GM18873 (cell line): ENCODE data around the gene CLCN4.

ENCODE experiments used
- ATAC-seq: cut with Tn5 transposase; IDR thresholded peaks from one replicate; pipeline ENCODE4 v1.9.1; 2021; ENCODE audit warnings: mild to moderate bottlenecking, moderate library complexity, moderate number of reproducible peaks; ENCODE audit not compliant: unreplicated experiment, low FRiP score

The CLCN4 gene

GRCh38 chrX:10233173-10233572 lies 76.4 kb downstream of the CLCN4 start:
- ATAC-seq, result no peak

DNA sequence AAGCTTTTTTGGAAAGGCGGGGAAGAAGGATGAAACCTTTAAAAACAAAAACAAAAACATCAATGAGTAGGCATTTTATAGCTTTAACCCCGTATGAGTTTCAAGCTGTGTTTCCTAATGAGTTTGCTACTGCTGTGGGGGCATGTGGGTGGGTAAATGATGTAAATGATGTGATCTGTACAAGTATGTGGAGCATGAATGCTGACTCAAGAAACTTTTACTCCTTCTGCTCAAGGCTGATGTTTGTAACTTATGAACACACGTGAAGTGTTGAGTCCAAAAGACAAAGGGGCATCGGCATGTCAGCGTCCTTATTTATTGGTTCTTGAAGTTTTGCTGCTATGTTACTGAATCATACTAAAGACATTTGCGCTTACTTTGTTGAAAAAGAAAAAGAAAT lies 76.9 kb downstream of the CLCN4 start:
- ATAC-seq, result no peak

- ATAC-seq, result no peak
Measured at GRCh38 chrX:10235851-10236250, 79.1 kb downstream of the CLCN4 start.

GRCh38 chrX:10237241-10237640 lies 80.5 kb downstream of the CLCN4 start:
- ATAC-seq, result no peak

DNA sequence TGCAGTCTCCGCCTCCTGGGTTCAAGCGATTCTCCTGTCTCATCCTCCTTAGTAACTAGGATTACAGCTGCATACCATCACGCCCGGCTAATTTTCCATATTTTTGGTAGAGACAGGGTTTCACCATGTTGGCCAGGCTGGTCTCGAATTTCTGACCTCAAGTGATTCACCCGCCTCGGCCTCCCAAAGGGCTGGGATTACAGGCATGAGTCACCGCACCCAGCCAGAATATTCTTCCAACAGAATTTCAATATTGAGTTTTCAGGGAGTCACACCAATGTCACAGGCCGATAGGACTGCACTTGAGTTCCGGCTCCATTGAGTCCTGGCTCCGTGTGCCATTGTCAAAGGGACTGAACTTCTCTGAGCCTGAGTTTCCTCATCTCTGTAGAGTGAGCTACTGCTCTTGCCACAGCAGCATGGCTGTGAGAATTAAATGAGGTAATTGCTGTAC lies 82.9 kb downstream of the CLCN4 start:
- no peak for ATAC-seq

DNA sequence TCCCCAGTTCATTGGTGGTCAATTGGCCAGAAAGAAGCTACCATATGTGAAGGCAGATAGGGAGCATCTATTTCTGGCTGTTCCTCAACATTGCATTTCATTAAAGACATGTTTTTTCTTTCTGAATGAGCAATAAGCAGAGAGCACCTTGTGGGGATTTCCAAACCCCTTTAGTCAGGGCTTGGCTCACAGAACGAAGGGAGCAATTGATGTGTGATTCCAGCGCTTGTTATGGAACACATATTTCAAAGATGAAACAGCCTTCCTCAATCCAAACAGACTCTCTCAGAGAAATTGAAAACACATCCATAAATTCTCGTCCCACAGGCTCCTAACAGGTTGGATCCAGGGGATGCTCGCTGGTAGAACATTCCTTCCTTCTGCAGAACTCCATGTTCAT lies 84.1 kb downstream of the CLCN4 start:
- ATAC-seq, result no peak

- no peak for ATAC-seq
Measured at GRCh38 chrX:10242026-10242425, 85.3 kb downstream of the CLCN4 start.

DNA sequence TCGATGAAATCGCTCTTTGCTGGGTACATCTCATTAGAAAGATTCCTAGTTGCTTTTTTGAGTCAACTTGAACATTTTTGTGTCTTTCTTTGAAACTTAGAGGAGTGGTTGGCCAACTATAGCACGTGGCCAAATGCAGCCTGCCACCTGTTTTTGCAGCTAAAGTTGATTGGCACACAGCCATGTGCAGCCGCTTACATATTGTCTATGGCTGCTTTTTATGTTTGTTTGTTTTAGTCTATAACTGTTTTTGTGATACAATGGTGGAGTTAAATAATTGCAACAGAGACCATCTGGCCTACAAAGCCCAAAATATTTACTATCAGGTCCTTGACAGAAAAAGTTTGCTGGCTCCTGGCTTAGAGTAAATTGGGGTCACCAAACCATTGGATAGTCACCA lies 86.3 kb downstream of the CLCN4 start:
- ATAC-seq, result no peak

- ATAC-seq, result no peak
Measured at GRCh38 chrX:10244915-10245622, 88.3 kb downstream of the CLCN4 start.

GRCh38 chrX:10245886-10246285 lies 89.1 kb downstream of the CLCN4 start:
- no peak for ATAC-seq

DNA sequence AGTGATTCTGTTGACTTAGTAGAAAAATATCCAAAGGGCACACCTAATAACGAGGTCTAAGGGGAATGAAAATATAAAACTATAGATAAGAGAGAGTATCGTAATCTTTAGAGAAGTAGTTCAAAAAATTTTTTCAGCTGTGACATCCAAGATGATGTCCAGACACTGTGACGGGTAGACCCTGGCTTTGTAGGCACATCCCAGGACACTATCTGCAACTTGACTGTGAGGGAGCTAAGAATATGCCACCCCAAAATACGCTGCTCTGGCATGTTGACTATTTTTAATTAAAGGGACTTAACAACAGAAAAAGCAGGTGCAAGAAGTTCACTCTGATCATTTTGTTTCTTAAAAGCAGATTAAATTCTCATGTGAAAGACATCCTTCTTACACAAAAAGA lies 89.5 kb downstream of the CLCN4 start:
- ATAC-seq, result no peak

DNA sequence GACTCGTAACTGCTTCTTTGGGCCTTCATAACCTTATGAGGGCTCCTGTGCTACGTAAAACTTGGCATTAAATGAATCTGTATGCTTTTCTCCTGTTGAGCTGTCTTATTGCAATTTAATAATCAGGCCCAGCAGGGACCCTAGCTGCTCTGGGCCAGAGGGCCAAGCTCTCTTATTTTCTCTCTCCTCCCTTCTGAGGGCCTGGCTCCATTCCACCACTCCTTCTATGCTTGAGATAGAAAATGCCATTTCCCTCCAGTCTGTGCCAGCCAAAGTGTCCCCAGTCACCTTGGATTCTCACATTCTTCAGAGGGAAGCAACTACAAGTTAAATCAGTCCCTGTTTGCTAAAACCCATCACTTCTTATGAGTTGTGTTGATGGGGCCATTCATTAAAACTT lies 90.1 kb downstream of the CLCN4 start:
- no peak for ATAC-seq

- no peak for ATAC-seq
Measured at GRCh38 chrX:10254739-10255138, 98.0 kb downstream of the CLCN4 start.

DNA sequence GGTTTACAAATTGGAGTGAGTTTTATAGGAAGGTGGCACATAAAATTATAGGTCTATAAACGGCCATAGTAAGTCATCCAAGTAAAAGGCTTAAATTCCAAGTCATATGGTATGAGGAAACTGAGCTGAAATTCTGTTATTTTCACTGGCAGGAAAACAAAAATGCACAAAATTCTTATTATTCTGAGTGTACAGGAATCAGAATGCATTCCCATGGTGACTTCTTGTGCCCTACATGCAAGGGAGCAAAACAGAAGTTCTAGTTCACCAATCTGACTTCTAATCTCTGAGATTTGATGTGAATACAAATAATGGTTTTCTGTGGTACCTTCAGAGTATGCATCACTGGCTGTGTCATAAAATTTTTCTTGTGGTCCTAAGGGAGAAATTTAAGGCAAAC lies 102.9 kb downstream of the CLCN4 start:
- ATAC-seq, result no peak

DNA sequence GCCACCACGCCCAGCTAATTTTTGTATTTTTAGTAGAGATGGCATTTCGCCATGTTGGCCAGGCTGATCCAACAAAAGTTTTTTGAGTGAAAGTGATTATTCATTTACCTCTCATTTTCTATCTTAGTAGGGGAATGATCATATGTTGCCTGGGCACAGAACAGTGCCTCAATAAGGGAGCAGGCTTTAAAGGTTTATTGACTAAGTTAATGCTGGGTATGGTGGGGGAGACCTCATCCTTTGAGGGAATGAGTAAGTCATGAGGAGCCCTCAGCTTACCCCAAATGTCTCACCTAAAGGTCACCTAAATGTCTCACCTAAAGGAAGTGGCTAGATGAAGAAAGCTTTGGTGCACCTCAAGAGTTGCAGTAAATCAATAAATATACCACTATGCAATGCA lies 109.0 kb downstream of the CLCN4 start:
- no peak for ATAC-seq

DNA sequence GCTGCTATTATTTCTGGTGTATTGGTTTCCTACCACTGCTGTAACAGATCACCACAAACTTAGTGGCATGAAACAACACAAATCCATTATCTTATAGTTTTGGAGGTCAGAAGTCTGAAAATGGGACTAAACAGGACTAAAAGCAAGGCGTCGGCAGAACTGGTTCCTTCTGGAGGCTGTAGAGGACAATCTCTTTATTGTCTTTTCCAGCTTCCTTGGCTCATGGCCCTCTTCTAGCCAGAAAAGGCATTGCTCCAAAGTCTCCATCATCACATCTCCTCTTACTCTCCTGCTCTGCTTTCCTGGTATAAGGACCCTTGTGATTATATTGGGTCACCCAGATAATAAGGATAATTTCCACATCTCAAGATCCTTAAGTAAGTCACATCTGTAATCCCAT lies 121.9 kb downstream of the CLCN4 start:
- no peak for ATAC-seq

DNA sequence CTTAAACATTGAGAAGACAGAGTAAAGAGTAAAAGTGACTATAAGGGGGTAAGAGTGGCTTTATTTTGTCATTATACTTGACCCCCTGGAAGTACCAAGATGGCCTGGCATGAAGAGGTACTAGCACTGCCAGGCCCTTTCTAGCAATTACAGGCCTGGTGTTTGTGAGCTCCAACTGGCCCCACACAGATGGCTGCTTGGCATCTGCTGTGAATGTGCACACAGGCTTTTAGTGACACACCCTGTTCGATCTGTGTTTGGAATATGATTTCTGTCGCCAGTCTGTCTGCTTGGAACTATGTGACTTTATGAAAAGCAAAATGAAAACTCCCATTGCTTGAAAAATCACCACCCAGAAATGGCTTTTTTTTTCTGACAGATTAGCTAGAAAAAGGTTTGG lies 123.3 kb downstream of the CLCN4 start:
- no peak for ATAC-seq

DNA sequence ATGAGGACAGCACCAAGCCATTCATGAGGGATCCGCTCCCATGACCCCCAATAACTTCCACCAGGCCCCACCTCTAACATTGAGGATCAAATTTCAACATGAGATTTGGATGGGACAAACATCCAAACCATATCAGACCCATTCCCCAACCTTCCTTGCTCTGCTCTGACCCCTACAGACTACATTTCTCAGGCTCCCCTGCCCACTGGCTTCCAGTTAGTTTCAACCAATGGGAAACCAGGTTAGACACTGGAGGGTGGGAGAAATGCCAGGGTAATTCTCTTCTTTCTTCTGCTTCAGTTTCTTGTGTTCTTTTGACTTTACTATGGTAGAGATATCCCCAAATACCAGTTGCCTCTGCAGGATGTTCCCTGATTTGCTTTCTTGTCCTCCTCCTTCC lies 125.7 kb downstream of the CLCN4 start:
- no peak for ATAC-seq

GRCh38 chrX:10286195-10286594 lies 129.4 kb downstream of the CLCN4 start:
- no peak for ATAC-seq
